ENCODE data around the gene TRAPPC10.

TRAPPC10 gene

DNA sequence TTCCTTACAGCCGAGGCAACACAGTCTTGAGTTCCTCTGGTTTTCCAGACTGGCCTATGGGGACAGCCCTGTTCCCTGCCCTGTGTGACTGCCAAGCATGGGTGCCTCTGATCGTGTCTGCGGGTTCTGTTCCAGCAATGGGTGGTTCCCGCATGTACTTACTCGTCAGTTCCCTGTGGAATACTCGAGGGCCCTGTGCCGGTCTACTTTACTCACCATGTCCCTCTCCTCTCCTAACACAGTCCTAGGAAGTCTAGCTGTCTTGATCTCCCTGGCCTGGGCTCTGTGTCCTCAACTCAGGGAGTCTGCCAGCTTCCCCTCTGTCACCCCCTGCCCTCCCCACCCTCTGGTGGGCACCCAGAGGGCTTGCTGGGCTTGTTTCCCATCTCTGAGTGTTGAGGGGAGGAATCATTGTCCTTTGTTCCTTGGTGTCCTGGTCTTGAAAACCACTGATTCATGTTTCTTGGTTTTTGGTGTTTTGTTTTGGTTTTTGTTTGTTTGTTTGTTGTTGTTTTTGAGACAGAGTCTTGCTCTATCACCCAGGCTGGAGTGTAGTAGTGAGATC is 36.0 kb downstream of the TRAPPC10 start:
- no peak for DNase-seq

DNA sequence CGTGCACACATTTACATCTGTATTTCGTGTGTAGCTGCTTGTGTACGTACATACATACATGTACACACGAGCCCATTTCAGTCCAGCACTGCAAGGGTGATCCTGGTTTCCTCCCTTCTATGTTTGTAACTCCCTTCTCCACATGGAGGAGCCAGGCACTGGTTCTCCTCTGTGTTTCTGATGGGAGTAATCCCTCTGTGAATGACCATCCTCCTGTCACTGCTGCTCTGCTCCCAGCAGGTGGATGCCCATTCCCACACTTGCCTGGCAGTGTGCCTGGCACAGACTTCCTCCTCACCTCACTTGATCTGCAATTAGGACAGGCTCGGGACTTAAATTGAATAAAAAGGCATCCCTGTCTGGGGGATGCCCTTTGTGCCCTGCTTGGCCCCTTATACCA is 37.1 kb downstream of the TRAPPC10 start:
- DNase-seq: no peak

DNA sequence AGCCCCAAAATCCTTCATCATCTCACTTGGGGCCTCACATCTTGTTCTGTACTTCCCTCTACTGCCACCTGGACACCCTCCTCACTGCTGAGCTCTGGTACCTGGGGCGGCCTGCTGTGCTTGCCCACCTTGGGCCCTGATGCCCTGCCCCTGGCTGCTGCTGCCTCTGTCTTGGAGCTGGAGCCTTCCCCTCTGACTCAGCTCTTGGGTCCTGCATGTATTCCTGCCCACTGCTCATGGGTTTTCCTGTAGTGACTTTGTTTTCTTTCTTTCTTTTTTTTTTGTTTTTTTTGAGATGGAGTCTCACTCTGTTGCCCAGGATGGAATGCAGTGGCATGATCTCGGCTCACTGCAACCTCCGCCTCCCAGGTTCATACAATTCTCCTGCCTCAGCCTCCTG is 37.5 kb downstream of the TRAPPC10 start:
- DNase-seq: no peak

DNA sequence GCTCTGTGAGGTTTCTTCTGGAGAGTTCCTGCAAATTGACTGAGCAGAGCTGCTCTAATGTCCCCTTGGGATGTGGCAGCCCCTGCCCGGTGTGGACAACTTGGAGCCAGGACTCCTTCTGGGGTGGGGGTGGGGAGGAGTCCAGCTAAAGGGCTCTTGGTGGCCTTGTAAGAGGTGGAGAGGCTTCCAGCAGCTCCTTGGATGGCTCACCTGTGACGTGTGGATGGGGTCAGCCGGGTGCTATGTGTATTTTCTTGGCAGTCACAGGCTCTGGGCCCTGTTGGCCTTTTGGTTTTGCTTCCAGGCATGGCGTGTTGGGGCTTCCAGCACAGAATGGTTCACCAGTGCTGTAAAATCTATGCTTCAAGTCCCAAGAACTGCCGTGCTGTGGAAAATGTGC is 38.2 kb downstream of the TRAPPC10 start:
- DNase-seq: no peak

DNA sequence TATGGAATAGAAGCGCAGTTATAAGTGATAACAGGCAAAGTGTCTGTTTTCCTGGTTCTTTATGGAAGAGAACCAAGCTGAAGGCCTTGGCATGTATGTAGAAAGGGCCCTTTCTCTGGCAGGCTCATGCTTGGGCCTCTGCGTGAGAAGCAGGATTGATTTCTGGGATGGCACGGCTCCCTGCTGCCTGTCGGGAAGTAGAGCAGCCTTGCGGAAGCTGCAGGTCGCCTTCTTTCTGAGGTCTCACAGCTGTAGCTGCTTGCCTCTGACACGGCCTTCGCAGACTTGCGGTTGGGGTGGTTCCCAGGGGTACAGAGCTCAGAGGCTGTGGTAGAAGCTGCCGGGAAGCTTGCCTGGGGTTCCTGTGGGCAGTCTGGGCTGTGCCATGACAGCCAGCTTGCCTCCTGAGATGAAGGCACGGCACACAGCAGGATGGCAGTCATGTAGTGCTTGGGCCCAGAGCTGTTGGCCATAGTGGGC is 39.4 kb downstream of the TRAPPC10 start:
- no peak for DNase-seq

DNA sequence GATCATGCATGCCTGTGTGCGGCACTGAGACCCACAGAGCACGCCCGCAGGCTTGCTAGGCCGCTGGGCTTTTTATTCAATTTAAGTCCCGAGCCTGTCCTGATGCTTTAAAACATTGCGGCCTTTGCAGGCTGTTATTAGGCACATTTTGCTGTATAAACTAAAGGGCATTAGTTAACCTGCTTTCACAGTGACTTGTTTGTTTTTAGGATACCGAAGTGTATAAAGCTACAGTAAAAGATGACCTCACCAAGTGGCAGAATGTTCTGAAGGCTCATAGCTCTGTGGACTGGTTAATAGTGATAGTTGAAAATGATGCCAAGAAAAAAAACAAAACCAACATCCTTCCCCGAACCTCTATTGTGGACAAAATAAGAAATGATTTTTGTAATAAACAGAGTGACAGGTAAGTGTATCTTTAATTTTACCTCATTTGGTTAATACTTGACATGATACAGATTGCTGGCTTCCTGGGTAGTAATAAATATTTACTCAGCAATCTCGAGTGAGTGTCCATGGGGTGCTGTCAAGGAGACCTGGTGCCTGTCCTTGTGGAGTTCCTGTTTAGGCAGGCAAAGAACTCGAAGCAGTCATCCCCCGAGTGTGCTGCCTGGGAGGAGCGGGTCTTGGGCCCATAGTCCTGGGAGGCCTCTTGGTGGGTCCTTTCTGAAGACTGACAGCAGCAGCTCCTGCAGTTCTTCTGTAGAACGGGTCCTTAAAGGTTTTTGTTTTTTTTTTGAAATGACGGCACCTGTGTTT is 40.1 kb downstream of the TRAPPC10 start:
- no peak for DNase-seq

DNA sequence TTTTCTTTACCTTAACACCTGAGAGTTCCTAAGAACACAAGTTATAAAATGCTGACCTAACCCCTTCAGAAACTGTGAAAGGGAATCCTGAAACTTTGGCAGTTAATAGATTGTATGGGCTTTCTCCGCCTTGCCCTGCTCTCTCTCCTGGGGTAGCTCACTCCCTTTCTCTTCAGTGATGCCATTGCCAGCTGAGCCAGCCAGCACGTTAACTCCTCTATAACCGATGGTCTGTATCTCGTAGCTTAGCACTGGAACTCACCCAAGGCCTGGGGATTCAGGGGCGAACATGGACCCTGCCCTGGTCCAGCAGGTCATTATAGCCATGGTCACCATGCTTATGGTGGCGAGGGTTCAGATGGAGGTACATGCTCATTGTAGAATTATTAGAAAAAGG is 40.7 kb downstream of the TRAPPC10 start:
- no peak for DNase-seq

DNA sequence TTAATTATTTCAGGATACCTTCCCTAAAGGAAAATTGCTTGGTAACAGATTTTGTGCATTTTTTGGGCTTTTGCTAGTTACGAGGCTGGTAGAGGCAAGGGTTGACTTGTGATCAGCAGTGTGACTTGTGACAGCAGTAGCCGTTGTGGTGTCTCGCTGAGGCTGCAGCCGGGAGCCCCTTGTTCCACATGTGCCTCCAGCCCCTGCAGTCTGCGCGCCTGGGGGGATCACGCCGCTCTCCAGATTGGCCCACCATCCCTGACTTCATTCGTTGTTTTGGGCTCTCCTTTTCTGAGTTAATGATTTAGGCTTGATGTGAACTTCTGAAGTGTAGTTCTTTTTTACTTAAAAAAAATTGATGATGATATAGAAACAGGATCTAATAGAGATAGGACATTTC is 41.5 kb downstream of the TRAPPC10 start:
- no peak for DNase-seq

DNA sequence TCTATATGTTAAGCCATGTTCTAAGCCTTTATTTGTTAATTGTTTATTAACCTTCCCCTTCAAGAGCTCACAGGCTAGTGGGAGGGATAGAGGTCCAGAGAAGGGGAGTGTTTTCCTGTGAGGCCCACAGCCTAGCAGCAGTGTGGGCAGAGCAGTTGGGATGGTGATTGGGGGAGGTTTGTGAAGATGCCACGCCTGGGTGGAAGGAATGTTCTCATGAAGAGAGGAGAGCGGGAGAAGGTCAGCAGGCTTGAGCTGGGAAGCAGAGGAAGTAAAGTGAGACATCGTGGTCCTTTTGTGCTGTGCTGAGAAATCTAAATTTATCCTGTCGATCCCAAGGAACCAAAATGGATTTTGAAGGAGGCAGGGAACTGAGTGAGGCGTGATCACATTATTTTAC is 42.6 kb downstream of the TRAPPC10 start:
- DNase-seq: no peak

DNA sequence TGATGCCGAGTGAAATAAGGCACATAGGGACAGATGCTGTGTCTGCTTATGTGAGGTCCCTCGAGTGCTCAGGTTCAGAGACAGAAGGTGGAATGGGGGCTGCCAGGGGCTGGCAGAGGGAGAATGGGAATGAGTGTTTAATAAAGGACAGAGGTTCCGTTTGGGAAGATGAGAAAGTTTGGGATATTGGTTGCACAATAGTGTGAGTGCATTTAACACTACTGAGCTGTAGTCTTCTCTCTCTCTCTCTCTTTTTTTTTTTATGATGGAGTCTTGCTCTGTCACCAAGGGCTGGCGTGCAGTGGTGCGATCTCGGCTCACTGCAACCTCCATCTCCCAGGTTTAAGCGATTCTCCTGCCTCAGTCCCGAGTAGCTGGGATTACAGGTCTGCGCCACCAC is 44.9 kb downstream of the TRAPPC10 start:
- DNase-seq: no peak

DNA sequence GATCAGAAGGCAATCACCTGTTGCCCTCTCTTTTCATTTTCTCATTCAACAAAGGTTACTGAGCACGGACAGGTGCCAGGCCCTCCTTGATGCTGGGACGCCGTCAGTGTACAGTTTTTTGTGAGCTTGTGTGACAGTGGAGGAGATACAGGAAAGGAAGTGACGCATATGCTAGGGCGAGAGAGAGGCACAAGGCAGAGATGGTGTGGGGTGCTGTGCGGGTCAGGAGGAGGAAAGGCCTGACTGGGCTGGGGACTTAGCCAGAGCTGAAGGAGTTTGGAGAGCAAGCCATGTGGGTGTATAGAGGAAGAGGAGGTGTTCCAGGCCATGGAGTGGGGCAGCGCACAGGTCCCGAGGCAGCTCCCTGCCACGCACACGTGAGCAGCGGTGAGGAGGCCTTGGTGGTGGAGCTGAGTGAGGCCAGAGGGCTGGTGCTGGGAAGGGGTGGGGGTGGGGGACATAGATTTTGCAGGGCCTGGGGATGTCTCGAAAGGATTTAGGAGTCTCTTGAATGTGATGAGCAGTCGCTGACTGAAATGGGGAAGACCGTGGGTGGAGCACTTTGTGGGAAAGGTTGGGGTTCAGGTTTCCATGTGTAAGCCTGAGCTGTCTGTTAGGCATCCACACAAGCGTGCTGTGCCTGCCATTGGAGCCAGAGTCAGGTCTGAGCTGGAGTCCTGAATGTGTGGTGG is 46.0 kb downstream of the TRAPPC10 start:
- no peak for DNase-seq

DNA sequence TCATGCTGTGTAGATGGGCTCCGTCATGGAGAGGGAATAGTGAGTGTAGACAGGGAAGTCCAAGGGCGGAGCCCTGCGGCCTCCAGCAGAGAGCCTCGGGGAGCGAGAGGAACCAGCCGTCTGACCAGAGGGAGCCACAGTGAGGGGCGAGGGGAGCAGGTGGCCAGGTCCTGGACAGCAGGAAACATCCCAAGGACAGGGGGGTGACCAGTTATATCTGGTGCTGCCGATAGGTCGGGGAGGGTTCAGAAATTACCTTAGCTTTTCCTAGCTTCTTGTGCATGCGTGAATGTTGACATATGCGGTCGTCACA is 46.5 kb downstream of the TRAPPC10 start:
- DNase-seq: no peak

DNA sequence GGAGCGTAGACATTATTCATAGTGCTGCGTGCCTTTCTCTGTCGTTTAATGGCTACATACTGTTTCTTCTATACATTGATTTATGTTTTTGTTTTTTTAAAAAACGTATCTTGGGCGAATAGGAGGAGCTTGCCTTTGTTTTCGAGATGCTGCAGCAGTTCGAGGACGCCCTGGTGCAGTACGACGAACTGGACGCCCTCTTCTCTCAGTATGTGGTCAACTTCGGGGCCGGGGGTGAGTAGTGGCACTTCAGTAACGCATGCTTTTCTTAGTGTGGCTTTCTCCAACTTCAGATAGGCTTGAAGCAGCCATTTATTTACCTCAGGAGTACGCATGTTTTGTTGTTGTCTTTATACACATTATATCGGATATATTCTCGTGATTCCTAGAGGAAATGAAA is 46.9 kb downstream of the TRAPPC10 start:
- DNase-seq: no peak

DNA sequence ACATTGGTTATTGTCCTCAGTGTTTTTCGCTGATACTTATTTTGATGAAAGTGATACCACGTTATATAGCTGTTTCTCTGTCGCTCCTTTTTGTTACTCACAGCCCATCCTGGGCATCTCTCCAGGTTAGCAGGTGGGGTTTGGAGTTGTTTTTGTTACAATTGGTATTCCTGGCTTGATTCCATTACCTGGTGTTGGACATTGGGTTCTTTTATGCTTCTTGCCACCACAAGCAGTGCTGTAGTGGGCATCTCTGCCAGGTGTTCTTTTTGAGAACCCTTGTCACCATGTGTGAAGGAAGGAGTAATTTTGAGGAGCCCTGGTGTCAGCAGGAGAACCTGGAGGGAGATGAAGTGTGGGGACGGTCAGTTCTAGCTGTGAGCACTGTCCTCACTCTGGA is 47.6 kb downstream of the TRAPPC10 start:
- no peak for DNase-seq

DNA sequence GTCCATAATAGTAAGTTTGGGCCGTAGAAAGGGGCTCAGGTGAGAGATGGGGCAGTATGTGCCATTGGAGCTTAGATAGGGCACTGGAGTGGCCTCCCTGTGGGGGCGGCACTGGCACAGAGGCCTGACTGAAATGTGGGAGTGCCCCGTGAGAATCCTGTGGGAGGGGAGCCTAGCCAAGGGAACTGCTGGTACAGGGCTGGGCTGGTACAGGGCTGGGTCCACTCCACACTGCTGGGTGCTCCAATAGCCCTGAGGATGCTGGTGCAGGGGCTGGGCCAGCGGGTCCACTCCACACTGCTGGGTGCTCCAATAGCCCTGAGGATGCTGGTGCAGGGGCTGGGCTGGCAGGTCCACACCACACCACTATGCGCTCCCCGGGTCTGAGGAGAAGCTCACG is 50.3 kb downstream of the TRAPPC10 start:
- no peak for DNase-seq

DNA sequence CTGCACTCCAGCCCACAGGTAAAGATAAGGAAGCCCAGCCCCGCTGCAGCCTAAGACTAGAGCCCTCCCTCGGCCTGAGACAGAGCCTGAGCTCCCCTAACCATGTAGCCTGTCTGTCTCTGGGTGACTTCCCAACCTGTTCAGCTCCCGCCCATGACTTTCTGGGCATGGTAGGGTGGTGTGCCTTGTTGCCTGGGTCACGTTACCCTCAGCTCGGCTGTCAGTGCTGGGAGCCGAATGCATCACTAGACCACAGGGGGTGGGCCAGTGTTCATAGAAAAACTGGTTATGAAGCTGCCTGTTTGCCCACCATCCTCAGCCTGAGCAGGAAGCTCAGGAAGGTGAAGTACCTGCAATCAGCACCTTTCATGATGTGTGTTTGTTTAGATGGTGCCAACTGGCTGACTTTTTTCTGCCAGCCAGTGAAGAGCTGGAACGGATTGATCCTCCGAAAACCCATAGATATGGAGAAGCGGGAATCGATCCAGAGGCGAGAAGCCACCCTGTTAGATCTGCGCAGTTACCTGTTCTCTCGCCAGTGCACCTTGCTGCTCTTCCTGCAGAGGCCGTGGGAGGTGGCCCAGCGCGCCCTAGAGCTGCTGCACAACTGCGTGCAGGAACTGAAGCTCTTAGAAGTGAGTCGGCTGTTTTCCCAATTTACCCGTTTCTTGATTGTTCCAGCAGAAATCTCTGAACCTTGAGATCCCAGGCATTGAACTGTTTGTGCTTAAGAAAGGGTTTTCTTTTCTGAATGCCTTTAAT is 51.2 kb downstream of the TRAPPC10 start:
- no peak for DNase-seq

DNA sequence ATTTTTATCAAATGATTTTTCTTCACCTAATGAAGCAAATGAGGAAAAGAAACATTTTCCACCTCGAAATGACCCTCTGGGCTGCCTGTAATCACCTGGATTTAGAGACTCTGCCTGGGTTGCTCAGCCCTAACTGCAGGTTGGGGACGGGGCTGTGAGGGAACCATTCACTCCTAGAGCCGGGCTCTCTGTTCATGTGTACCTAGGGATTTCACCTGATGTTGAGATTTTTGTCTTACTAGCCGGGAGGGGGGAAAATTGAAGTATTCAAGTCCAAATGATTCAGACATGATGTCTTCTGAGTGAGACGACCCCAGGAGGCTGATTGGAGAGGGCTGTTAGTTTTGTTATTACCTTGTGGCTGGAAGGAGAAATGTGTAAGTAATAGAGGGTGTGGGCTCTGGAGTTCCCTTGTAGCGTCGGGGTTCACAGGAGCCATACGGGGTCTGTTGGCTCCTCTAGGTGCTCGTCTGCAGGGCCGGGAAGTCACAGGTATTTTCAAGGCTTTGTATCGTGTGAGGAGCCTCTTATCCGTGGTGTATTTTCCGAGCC is 52.8 kb downstream of the TRAPPC10 start:
- no peak for DNase-seq

DNA sequence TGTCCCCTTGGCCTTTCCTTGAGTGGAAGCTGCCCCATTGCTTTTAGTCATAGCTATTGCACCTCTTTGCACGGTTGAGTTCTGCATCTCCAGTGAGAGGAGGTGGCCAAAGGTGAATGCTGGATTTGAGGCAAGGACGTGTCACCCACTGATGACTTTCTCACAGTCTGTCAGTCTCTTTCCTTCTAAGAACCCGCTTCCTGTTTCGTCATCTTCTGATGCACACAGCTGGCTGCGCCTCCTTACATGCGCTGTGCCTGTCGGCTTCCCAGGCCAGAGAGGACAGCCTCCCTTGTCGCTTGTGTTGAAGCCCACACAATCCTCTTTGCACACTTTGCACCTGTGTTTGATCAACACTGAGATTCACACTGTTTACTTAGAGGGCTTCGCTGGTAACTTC is 53.3 kb downstream of the TRAPPC10 start:
- DNase-seq: no peak

DNA sequence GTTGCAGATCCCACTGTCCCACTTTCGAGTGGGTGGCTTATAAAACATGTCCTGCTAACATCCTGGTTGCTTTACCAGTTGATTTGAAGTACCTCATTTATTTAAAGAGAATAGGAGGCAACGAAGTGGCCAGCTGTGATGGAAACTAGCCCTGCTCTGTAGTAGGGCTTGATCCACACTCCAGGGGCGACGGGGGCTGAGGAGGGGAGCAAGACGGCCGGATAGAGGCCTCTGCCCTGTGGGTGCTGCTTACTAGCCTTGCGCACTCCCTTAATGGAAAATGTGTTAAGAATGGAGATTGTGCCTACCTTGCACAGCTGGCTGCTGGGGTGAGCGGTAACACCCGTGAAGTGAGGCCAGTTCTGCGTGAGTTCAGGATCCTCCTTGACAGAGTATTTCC is 54.0 kb downstream of the TRAPPC10 start:
- no peak for DNase-seq

DNA sequence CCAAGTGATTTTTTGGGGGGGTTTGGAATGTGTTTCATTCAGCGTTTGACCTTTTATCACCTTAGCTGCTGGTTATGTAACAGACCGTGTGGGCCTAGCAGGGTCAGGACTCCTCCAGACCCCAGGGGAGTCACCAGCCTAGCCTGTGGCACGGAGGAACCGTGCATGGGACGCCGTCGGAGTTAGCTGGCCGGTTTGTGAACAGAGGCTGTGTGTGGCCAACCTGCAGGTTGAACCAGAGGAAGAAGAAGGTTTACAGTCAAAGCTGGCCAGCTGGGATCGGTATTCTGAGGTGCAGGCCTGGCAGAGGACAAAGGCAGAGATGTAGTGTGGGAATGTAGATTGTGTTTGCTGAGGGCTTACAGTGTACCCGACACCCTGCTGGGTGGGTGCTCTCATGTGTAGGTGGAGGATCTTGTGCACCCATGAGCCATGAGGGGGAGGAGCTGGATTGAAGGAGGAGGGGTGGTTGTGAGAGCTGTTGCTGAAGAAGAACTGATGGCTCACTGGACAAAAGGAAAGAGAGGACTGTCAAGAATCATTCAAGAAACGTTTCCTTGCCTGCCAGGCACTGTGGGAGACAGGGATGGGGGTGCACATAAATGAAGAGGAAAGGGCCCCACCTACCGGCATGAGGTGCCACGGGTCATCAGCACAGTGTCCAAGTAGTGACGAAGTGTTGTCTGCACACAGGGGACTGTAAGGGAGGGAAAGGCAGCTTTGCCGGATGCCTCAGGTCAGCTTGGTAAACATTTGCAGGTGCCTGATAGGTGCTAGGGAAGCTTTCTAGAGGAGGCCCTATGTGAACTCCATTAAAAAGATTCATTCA is 55.1 kb downstream of the TRAPPC10 start:
- DNase-seq: no peak

DNA sequence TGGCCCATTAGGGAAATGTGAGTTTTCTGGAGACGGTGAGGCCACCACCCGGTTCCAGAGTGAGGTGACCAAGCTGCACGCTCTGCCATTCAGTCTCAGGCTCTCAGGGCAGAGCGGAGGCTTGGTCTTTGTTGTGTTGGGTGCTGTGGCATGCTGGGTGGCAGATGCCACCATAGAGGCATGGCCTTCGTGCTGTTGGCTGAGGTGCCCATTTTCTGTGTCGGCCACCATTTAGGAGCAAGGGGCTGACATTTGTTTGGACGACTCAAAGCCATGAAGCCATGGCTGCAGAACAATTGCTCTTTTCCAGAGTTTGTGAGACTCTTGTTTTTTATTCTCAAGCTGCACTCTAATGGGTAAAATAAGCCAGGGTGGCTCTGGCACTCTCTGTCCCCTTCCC is 58.3 kb downstream of the TRAPPC10 start:
- no peak for DNase-seq

DNA sequence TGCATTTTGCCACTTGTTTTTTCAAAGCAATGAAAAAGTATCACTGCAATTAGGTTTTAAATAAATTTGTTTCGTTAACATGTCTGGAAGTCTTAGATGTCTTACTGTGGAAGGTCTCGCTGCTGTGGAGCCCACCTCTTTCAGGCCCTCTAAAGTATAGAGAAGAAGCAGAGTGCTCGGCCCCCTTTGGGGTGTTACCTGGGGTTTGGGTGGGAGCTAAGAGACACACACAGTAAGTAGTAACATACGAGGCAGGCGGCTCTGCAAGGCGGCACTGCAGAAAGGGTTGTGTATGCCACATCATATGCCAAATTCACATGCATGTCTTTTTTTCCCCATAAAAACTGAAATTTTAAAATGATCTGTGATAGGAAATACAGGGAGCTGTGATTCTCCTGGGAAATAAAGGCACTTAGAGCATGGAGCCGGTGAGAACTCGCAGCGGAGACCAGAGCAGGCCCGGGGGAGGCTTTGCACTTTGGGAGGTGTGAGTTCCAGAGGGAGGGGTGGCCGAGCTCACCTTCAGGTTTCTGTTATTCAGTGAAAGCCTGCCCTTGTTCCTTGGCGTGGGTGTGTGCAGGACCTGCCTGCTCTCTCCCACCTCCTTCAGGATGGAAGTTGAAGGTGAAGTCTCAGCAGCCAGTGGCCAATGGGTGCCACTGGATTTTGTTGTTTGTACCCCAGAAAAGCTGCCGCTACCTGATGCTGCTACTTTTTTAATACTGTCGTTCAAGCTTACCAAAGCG is 59.4 kb downstream of the TRAPPC10 start:
- no peak for DNase-seq
